Amniotic epithelial cell (primary cell): ENCODE results near the gene NQO1.
"Not testable (repeated sequence)": the region's sequence is repeated elsewhere in the genome, so short reads cannot be mapped to it uniquely, and the experiment has no call there.

ENCODE experiments used
- DNase-seq: peaks from one replicate; pipeline ENCODE4 v3.0.0-alpha.2; 2010; ENCODE audit warnings: low read depth

The NQO1 gene

GRCh38 chr16:69741951-69742904, 15.9 kb upstream of the NQO1 start:
- DNase-seq: no peak

GRCh38 chr16:69741519-69741918, 15.2 kb upstream of the NQO1 start:
- DNase-seq: peak; percentile 64

- no peak for DNase-seq
Observed at GRCh38 chr16:69732101-69732500, 5.7 kb upstream of the NQO1 start.

GRCh38 chr16:69731280-69731679, 4.9 kb upstream of the NQO1 start:
- DNase-seq: not testable (repeated sequence)

GRCh38 chr16:69729030-69729429, 2.7 kb upstream of the NQO1 start:
- DNase-seq: not testable (repeated sequence)

GRCh38 chr16:69727916-69728270, 1.5 kb upstream of the NQO1 start:
- DNase-seq: no peak

GRCh38 chr16:69725480-69726312, 664 bp downstream of the NQO1 start:
- no peak for DNase-seq

- DNase-seq: peak; percentile 20
Observed at GRCh38 chr16:69724981-69725479, 1.3 kb downstream of the NQO1 start.

GRCh38 chr16:69724414-69724873, 1.9 kb downstream of the NQO1 start:
- no peak for DNase-seq

GRCh38 chr16:69721441-69721957, 4.9 kb downstream of the NQO1 start:
- DNase-seq: no peak

GRCh38 chr16:69720822-69721430, 5.4 kb downstream of the NQO1 start:
- no peak for DNase-seq

- DNase-seq: no peak
Observed at GRCh38 chr16:69718111-69718764, 8.1 kb downstream of the NQO1 start.

GRCh38 chr16:69717066-69717465, 9.3 kb downstream of the NQO1 start:
- DNase-seq: no peak

GRCh38 chr16:69712914-69713581, 13.3 kb downstream of the NQO1 start:
- no peak for DNase-seq

GRCh38 chr16:69712277-69712676, 14.1 kb downstream of the NQO1 start:
- DNase-seq: no peak

GRCh38 chr16:69711115-69711740, 15.1 kb downstream of the NQO1 start:
- DNase-seq: peak; percentile 93

GRCh38 chr16:69709456-69710084, 16.8 kb downstream of the NQO1 start:
- peak; percentile 70 for DNase-seq

GRCh38 chr16:69707920-69708683, 18.3 kb downstream of the NQO1 start:
- no peak for DNase-seq

GRCh38 chr16:69706975-69707340, 19.4 kb downstream of the NQO1 start:
- no peak for DNase-seq
